Limb (tissue), 2 donors: Measurements from ENCODE around the gene HOXC4.

Source experiments
- DNase-seq, 2 donors: peaks; one replicate each; pipeline ENCODE4 v3.0.0-alpha.2; 2016; ENCODE audit errors: extremely low spot score in 2 of 2

The HOXC4 gene

DNA sequence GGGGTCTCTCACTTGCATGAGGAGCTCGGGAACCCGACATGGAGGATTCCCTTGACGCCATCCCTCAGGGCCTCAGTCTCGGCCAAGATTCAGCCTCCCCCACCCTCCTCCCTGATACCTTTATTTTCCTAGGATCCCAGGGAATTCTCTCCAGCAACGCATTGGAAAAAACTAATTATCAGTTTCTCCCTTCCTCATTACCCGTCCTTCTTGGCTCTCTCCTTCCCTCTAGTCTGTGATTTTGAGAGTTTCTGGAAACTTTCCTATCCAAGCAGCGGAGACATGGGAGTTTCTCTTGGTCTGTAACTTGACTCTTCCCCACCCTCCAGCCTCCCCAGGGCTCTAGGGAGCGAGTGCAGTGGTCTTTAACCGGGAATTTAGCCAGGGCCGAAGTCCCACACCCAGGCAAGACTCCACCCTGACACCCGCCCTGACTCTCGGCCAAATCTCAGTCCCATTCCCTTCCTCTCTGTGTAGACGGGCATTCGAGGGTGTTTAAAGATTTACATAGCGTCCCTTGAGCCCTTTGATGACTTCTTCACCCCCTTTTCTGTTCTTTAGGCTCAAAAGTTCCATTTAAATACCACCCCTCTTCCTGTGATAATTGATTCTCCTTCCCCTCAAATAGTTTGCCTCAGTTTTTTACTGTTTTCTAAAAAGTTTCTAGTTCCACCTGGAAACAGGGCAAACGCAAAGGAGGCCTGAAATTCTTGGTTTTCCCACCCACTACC is 14.1 kb upstream of the HOXC4 start:
- peak; percentile 72 to 80 for DNase-seq

DNA sequence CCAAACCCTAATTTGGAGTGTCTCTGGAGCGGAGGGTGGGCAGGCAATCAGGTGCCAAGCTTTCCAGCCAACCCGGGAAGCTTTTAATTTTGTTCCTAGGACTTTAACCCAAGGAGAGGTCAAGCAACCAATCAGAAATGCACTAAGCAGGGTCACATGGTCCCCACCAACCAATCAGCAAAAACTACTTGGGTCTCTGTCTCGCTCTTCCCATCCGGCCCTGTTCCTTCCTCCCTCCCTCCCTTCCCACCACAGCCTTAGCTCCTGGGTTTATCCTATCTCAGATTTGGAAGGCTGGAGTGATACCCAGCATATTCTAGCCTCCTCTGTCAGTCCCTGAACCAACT is 13.5 kb upstream of the HOXC4 start:
- DNase-seq: peak in 1 of 2 donors; percentile 56

DNA sequence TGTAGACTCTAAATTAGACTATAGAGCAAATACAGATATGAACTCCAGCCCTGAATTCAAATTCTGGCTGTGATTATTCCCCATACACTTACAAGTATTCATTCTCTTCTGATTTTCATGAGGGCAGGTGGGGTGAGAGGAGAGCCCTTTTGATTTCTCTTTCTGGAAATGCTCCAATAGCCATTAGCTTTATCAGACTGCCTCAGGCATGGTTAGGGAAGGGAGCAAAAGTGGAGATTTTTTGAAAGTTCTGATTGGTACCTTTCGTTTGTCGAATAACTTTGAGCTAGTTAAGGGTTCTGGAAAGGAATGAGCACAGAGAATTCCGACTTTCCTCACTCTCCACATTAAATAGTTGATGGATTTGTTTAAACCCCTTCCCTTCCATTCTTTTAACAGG is 13.0 kb upstream of the HOXC4 start:
- DNase-seq: no peak

DNA sequence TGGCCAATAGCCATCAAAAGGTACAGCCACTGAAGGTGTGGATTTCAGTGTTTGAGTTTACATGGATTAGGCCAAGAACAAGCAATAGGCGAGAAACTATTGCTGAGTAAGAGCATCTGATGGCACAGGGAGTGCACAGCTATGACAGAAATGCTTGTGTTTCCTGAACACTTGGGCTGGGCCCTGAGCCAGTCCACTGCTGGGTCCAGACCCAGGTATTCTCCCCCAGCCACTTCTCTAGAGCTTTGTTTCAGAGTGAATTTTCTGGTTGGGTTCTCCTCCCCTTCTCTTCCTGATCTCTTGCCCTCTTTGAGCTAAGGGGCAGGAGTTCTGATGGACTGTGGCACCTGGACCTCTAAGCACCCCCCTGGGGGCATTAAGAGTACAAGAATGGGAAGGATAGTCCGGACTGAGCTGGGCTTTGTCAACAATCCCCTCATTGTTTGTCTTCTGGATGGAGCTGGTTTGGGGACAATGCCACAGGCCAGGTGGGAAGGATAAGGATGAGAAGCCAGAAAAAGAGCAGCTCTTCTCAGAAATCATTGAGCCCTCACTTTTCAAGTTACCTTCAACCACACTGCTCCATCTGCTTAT is 12.4 kb upstream of the HOXC4 start:
- DNase-seq: no peak

DNA sequence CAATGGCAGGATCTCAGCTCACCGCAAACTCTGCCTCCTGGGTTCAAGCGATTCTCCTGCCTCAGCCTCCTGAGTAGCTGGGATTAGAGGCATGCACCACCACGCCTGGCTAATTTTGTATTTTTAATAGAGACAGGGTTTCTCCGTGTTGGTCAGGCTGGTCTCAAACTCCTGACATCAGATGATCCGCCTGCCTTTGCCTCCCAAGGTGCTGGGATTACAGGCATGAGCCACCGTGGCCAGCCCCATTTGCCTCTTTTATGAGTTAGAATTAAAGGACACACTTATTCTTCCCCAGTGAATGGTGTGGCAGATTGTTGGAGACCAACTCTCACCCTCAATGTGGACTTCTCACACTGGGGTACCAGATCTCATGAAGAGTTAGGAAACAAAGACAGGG is 11.6 kb upstream of the HOXC4 start:
- peak in 1 of 2 donors; percentile 14 for DNase-seq

DNA sequence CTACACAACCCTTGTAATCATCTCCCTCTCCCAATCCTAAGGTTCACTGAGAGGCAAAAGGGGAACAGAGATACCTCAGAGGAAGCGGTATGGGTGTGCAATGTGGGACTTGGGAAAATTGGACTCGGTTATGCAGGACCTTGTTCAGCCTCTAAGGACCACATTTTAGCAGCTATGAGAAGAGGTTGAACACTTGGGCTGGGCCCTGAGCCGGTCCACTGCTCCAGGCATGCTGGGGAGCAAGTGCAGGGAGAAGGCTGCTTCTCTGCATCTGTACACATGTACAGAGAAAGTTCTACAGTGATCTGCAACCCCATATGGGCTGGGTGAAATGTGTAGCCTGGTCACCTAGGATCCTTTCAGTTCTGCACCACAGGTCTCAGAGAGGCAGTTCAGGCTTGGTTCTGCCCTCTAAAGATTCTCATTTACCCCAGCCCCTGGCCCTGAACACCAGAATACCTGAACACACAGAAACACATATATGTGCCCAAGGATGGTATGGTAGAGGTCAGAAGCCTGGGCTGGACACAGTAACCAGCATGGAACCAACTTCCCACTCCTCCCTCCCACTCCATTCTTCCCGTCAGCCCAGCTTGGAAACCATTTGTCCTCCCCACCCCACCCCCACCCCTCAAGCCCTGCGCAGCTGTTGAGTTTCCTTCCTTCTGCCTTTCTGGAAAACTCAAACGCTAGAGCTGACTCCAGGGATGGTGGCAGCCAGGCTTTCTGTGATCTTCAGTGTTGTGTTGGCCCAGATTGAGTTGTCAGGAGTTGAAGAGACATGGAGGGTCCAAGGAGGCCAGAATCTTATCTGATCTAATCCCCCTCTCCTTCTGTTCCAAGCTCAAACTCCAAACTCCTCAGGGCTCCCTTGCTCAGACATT is 10.4 kb upstream of the HOXC4 start:
- peak in 1 of 2 donors; percentile 64 for DNase-seq

DNA sequence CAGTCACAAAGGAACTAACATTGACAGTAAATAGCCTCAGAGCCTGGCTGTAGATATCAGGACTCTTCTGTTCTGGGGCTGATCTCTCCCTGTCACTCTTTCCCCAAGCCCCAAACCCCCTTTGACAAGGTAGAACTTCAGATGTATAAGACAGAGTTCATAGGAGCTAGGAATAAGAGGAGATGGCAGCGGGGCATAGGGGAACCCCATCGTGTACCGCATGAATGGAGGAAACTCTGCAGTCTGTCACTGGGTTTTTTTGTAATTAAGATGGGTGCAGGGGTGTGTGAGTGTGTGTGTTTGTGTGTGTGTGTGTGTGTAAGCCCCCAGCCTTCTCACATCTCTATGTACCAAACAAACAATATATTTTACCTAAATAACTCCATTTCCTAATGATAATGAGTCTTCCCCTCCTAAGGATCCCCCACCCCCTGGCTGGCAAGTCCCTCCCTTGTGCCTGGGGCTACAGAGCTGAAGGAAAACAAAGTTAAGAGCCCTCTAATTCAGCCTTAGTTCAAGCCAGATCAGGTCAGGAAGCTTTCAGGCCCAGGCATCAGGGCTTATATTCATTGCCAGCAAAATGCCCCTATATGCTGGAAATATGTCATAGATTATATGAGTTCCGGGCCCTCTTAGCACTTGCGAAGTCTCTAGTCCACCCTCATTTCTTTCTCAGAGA is 9.1 kb upstream of the HOXC4 start:
- no peak for DNase-seq

DNA sequence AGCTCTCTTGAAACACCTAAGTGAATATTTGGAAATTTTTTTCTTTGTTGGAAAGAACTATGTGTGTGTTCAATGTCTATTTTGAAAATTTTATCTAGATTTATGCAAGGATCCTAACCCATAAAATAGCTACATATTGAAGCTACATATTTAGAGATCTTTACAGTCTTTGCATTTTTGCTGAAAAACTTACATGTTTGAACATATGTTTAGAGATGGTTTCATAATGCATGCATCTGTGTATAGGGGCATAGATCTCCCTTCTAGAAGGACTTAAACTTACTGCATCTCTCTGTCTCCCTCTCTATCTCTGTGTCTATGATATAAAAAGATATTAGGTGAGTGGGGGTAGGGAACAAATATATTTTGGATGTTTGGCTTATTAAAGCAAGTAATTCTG is 8.2 kb upstream of the HOXC4 start:
- no peak for DNase-seq

DNA sequence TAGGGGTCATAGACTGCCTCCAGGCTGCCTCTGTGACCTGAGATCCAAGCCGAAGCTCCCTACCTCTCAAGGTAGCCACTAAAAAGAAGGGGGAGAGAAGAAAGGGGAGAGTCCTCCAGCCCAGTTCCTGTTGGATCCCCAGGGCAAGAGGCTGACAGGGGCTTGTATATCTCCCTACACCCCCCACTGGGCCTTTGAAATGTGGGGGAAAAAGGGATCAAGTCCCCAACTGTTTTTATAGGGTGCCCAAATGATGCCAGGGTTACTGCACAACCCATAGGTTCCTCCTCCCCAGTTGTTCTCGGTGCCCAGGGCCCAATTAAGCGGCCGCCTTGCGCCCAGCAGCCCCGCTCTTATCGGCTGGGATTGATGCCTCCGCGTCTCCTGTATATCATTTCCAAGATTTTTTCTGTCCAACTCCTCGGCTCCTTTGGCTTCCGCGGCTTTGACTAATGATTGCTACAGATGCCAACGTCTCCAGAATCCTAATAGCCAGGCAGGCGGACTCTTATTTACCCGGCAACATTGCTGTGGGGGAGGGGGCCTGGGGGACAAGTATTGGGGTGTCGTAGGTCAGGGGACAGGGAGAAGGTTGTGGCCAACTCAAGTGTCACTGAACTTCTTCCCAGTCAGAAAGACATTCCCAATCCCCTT is 7.6 kb upstream of the HOXC4 start:
- peak in 1 of 2 donors; percentile 45 for DNase-seq

DNA sequence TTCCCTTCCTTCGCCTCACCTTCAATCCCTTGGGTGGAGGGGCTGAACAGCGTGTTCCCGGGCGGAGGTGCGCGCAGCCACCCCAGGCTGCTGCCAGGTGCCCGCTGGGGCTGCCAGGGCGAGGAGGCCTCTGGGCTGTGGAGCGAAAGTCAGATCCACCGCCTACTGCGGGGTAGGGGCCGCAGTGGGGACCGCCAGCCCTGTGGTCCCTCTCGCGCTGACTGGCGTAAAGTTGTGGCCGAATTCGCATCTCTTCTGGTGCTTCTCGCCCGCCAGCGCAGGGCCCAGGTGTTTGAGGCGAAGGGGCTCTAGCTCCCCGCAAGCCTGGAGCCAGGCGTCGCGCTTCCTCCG is 6.9 kb upstream of the HOXC4 start:
- DNase-seq: no peak

DNA sequence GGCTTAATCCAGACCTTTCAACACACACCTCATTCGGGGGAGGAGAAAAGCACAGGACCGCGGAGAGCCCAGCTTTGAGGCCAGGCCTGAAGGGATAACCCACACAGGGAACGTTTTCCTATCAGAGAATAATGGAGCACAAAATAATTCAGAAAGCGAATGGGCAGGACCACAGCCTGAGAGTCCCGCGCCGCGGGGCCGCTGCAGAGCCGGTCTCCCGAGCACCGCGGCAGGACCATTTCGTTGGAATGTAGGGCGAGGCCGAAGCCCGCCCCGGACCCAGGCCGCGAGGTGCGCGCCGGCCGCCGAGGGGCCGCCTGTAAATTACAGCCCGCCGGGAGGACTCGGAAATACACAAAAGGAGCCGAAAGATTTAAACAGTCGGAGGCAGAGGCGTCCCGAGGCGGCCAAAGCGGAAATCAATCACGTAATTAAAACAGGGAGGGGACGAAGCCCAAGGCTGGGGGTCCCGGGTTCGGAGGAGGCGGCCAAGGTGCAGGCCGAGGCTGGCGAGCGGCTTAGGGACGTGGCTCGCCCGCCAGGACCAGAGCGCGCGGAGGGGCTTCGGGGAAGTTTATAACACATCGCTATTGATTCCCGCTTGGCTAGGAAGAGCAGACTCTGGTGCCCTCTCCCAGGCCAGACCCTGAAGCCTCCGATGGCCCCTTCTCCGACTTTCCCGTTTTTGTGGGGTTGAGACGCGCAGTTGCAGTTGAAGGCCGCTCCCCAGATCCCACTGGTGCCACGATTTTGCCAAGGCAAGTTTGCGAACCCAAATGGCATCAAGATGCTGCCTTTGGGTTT is 6.3 kb upstream of the HOXC4 start:
- DNase-seq: peak in 1 of 2 donors; percentile 58

DNA sequence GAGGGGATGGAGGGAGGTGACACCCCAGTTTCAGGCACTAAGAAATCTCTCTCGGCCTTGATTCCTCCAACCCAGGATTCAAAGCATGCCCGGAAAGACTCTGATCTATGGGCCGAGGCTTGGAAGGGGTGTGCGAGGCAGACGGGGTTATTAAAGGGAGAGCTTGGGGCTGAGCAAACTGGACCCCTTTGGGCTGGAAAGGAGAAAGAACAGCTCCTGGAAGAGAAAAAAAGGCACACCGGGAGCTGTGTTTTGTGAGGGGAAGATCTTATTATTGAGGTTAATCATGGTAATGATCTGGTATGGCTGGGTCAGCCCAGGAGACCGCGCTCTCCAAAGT is 5.7 kb upstream of the HOXC4 start:
- DNase-seq: no peak

DNA sequence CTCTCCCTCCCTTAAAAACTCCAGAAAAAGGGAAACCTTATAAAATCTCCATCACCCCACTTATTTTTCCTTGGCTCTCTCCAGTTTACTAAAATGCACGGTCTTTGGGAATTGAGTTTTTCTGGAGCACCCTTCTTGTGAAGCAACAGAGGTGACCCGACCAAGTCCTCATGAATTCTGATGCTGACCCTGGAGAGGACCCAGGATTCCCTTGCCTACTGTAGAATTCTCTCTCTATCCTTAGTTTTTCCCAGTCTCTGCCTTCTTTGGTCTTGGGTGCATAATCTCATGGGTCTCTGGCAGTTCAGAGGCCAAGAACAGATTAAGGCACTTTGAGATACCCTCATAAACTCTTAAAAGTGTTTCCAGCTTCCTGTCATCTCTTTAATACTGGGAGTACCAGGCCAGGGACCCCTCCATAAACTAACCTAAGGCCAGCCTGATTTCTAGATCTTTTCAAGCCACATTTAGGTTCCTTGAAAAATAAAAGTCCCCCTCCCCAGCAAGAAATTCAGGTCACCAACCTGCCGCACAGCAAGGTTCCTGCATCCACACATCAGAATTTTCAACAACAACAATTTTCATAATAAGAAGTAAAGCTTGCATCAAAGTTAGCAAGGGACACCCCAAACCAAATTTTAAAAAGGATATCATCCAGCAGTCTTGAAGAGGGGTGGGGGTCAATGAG is 5.1 kb upstream of the HOXC4 start:
- no peak for DNase-seq

DNA sequence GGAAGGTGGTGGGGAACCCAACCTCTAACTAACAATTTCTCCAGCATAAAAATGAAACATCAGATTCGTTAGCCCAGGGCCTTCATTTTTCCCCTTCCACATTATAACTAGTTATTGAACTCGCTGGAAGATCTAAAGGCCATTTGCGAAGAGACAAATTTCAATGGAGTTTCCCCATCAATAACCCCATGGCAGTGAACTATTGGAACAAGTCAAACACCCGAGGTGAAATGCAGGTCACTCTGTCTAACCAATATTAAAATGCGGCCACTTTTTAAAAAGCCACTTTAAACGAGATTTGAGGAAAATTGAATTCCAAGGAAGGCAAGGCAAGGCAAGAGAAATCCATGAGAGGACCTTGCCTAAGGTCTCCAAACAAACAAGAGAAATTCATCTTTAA is 4.5 kb upstream of the HOXC4 start:
- DNase-seq: no peak

DNA sequence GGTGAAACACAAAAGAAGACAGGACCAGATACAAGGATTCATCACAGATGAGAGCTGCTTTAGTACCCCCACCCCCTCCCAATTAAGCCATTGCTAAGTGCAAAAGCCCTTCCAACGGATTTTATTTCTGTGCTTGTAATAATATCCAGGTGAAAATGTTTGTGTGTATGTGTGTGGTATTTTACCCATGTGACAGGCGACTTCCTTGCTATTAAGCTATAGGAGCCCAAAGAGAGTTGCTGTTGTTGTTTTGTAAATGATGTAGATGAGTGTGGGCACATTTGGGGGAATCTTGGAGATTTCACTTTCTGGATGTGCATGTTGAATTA is 3.2 kb upstream of the HOXC4 start:
- no peak for DNase-seq

DNA sequence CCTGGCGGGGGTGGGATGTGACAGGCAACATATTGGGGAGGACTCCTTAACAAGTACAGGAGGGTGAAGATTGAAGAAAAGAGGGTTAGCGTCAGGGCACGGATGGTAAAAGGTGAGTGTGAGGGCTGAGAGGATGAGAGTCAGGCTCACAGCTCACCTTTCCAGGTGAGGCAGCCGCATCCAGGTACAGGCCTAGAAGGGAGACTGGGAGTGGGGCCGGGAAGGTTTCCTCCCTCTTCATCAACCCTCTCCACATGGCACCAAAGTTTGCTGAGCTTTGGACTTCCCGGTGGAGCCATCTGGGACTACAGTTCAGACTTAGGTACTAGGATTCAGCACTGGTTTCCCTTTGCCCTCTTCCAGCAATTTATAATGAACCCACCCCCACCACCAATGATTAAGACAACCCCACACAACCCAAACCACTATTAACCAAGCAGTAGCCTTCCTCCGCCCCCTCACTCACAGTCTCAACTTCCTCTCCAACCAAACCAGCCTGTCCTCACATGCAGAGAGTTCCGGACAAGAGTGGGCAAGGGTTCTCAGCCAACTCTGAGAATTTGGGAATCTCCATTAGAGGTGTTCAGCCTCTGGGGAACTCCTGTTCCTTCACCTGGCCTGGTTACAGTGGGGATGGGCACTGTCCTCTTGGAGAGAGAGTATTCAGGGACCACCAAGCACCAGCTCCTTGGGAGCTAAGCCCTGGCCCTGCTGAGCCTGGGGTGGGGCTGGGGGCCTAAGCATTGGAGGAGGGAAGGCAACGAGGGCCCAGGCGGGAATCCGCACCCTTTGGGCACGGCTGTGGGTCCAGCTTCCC is 2.4 kb upstream of the HOXC4 start:
- DNase-seq: no peak

DNA sequence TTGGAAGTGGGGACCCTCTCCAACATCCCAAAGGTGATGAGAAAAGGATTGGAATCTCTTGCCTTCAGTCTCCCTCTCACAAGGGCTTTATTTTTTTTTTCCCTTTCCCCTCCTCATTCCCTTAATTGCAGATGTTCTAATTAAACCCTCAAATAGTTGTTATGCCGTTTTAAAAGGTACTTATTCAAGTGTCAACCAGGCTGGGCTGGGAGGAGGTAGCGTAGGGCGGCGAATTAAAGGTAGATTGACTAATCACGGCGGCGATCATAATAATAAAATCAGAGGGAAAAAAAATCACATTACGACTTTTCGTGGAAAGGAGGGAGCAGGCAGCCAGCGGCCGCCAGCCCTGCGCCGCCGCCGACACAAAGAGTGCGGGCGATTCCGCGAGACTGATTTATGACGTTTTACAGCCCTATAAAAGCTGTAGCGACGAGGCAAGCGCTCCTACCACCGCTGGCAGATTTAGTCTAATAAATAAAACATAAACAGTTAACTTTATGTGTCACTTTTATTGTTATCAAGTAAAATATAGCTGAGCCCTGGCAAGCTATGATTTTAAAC is 1.7 kb upstream of the HOXC4 start:
- DNase-seq: peak in 1 of 2 donors; percentile 72

DNA sequence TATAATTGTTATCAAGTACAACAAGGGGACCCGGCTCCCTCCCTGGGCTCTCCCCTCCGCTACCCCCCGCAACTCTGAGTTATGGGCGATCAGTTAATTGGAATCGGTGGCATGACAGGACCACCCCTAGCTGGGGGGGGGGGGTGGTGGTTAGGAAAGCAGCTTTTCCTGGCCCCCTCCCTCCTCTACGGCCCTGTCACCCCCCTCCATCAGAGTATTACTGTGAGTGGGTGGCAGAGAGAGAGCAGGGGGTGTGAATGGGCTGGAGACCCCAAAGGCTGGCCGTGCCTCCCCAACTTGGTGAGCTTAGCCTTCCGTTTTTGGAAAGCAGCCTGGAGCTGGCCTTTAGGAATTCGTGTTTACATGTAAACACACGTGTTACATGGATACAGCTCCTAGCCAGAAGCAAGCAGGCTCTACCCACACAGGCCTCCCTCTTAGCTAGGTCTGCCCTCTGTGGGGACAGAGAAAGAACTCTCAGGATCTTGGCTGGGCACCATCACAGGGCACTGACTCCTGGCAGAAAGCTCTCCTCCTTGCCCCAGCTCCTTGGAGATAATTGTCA is 1.1 kb upstream of the HOXC4 start:
- DNase-seq: no peak
